Nephron (organoid): ENCODE results near the gene ATXN7L2.
A peak's percentile ranks its signal among the peaks of the same experiment; 100 is the strongest.

Experiments
- H3K27ac Mint-ChIP-seq, 3 experiments: 2 replicates each; pipeline ENCODE4 v1.8.0; 2020; ENCODE audit warnings: mixed read lengths in 3 of 3, mild to moderate bottlenecking in 2 of 3, moderate library complexity in 1 of 3
- H3K27me3 Mint-ChIP-seq: 2 replicates; pipeline ENCODE4 v1.8.0; 2021; ENCODE audit warnings: low read depth, mild to moderate bottlenecking, moderate library complexity, mixed read lengths
- H3K36me3 Mint-ChIP-seq: 2 replicates; pipeline ENCODE4 v1.8.0; 2020; ENCODE audit warnings: low read depth, mixed read lengths
- H3K4me1 Mint-ChIP-seq: 2 replicates; pipeline ENCODE4 v1.8.0; 2020; ENCODE audit warnings: mixed read lengths
- H3K4me3 Mint-ChIP-seq, 3 experiments: 2 replicates each; pipeline ENCODE4 v1.8.0; 2020; ENCODE audit warnings: mild to moderate bottlenecking in 3 of 3, mixed read lengths in 3 of 3, moderate library complexity in 2 of 3
- H3K9me3 Mint-ChIP-seq: 2 replicates; pipeline ENCODE4 v1.8.0; 2020; ENCODE audit warnings: mixed read lengths
- TF ChIP-seq, protein P1 (sequence below), 3 experiments: fragments of 200-600 bp; sonication (generic); IDR thresholded peaks; one replicate each; pipeline ENCODE4 v1.5.0; 2021; ENCODE audit warnings: antibody characterized with exemption in 3 of 3; ENCODE audit not compliant: unreplicated experiment in 3 of 3

Gene ATXN7L2

DNA sequence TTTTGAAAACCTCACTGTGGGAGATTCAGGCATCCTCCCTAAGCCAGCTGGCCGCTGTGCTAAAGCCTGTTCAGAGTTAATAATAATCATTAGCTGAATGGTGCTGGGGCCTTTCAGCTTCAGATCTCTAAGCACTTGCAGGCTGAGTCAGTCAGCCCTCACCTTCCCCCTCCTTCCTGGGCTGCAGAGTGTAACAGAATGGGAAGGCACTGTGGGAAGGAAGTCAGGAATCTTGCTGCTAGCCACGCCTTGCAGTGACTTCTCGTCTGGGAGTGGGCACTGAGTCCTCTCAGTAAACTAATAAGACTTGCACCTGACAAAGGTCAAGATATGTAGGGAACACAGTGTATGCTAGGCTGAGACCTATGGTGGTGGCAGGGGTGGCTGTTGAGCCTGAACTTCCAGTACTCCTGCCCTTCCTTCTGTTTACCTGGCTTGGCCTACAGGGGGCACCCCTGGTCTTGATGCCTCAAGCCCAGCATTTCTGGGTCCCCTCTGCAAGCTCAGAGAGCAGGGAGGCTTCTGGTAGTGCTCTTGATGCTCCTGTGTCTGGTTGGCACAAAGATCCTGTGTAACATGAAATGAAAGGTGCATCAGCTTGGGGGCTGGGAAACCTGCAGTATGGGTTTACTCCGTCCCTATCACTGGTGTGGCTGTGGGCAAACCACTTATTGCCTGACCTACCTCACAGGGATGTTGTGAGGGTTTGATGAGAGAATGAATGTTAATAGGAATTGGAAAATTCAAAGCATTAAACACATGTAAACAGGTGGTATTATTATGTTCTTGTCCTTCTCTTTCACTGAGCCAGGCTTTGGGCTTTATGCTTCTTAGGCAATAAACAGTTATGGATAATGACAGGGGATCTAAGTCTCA is 16.2 kb downstream of the ATXN7L2 start:
- H3K4me1 Mint-ChIP-seq, result peaks cover 74% of the 10 kb centered on the region
- TF ChIP-seq, protein P1, sequence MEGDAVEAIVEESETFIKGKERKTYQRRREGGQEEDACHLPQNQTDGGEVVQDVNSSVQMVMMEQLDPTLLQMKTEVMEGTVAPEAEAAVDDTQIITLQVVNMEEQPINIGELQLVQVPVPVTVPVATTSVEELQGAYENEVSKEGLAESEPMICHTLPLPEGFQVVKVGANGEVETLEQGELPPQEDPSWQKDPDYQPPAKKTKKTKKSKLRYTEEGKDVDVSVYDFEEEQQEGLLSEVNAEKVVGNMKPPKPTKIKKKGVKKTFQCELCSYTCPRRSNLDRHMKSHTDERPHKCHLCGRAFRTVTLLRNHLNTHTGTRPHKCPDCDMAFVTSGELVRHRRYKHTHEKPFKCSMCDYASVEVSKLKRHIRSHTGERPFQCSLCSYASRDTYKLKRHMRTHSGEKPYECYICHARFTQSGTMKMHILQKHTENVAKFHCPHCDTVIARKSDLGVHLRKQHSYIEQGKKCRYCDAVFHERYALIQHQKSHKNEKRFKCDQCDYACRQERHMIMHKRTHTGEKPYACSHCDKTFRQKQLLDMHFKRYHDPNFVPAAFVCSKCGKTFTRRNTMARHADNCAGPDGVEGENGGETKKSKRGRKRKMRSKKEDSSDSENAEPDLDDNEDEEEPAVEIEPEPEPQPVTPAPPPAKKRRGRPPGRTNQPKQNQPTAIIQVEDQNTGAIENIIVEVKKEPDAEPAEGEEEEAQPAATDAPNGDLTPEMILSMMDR (IDR thresholded peaks at IDR 0.05; ENCODE audit: unreplicated experiment in 3 of 3), result peak in 2 of 3 experiments; percentile 31 to 38
- peaks cover 13% of the 10 kb centered on the region for H3K36me3 Mint-ChIP-seq
- no peaks in the 10 kb centered on the region for H3K27me3 Mint-ChIP-seq
- H3K4me3 Mint-ChIP-seq, result peak overlapping the region; percentile 27 to 68 (median 60)
- no peaks in the 10 kb centered on the region for H3K9me3 Mint-ChIP-seq
- peak overlapping the region; percentile 75 to 96 (median 91) for H3K27ac Mint-ChIP-seq

DNA sequence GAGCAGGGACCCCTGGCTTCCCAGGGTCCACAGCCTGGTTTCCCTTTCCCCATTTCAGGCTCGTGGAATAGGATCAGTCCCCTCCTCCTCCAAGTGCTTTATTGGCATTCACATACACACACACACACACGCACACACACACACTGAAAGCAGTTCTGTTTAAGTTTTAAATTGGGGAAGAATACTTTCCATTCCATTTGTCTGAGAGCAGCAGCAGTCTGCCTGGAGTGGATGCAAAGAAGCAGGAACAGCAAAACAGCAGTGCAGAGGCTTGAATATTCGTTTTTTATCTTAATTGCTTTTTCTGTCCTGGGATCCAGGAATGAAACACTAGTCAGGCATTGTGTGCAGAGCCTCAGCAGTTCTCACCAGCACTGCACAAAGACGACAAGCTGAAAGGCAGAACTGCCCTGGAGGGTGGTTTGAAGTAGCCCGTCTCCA is 17.3 kb downstream of the ATXN7L2 start:
- TF ChIP-seq, protein P1 (IDR thresholded peaks at IDR 0.05; ENCODE audit: unreplicated experiment in 3 of 3), result no peak
- H3K27ac Mint-ChIP-seq, result peak overlapping the region; percentile 40 to 91 (median 62)
- H3K4me1 Mint-ChIP-seq, result peaks cover 67% of the 10 kb centered on the region
- no peaks in the 10 kb centered on the region for H3K27me3 Mint-ChIP-seq
- H3K4me3 Mint-ChIP-seq, result peak overlapping the region in 1 of 3 experiments; percentile 17
- no peaks in the 10 kb centered on the region for H3K9me3 Mint-ChIP-seq
- H3K36me3 Mint-ChIP-seq, result peaks cover 9% of the 10 kb centered on the region

DNA sequence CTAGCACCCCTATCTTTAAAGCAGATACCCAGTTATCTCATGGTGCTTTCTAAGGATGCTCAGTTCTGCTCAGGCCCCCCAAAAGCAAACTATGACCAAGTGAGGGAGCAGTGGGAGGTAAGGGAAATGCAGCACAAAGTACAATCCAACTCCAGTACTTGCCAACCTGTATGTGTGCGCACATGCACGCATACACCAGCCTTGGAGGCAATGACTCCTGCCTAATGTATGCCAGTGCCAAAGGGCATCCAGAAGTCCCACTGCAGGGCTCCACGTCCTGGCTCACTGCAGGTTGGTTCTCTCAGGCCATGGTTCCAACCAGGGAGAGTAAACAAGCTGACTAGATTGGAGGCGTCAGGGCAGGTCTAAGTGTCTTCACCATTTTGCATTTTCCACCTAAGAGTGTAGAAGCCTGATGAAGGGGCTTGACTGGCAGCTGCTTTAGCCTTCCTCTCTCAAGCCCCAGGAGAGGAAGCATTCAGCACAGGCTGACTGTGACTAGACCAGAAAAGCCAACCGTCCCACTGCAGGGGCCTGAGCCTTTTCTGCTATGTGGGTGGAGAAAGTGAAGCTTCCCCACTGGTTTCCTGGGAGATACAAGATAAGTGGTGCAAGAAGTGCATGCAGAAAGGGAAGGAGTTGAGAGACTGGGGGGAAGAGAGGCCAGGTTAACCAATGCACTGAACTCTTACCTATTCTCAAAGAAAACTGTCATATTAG is 18.1 kb downstream of the ATXN7L2 start:
- Mint-ChIP-seq H3K27me3 (no peaks in the 10 kb centered on the region), H3K9me3 (no peaks in the 10 kb centered on the region)

DNA sequence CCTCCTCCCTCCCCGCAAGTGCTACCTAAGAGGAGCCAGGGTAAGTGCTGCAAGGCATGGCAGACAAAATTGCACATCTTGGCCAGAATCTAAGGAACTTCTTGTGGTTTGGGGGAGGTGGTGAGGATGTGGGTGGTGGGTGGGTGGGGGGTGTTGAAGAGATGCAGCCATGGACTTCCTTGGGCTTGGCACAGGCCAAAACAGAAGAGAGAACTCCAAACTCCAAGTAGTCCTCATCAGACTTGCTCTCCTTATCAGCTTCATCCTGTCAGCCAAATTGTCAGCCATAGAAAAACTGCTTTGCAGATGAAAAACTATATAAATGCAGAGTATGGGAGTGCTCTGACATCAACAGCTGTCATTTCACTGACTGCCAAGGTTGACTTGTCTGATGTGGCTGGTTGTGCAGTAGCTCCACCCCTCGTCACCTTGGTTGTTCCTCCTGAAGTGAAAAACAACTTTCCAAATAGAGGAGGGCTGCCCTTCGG is 18.7 kb downstream of the ATXN7L2 start:
- Mint-ChIP-seq H3K27ac (no peak overlapping the region), H3K9me3 (no peaks in the 10 kb centered on the region), H3K36me3 (peaks cover 7% of the 10 kb centered on the region), H3K4me1 (peaks cover 55% of the 10 kb centered on the region), H3K4me3 (no peak overlapping the region), H3K27me3 (peaks cover 3% of the 10 kb centered on the region)
- TF ChIP-seq, protein P1 (IDR thresholded peaks at IDR 0.05; ENCODE audit: unreplicated experiment in 3 of 3), result no peak

More for the DNA sequence above, 18.1 kb downstream of the ATXN7L2 start:
- Mint-ChIP-seq H3K36me3 (peaks cover 3% of the 10 kb centered on the region), H3K27ac (no peak overlapping the region), H3K4me3 (no peak overlapping the region), H3K4me1 (peaks cover 58% of the 10 kb centered on the region)
- TF ChIP-seq, protein P1 (IDR thresholded peaks at IDR 0.05; ENCODE audit: unreplicated experiment in 3 of 3), result no peak

DNA sequence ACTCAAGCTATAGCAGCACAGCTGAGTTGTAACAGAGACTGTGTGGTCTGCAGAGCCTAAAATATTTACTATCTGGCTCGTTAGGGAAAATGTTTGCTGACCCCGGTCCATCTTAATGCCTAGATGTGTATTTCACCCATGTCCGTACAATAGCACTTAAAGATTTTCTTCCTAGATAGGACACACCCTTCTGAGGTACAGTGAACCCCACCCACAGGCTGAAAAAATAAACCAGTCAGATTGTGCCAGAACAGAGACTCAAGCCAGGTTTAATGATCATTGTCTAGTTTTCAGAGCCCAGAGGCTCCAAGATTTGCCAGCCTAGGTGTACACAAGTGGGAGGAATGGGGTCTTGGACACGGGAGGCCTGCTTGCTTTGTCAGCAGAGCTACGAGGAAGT is 20.2 kb downstream of the ATXN7L2 start:
- H3K9me3 Mint-ChIP-seq, result no peaks in the 10 kb centered on the region
- H3K36me3 Mint-ChIP-seq, result peaks cover 14% of the 10 kb centered on the region
- TF ChIP-seq, protein P1 (IDR thresholded peaks at IDR 0.05; ENCODE audit: unreplicated experiment in 3 of 3), result no peak
- peaks cover 55% of the 10 kb centered on the region for H3K4me1 Mint-ChIP-seq
- peaks cover 12% of the 10 kb centered on the region for H3K27me3 Mint-ChIP-seq
- H3K27ac Mint-ChIP-seq, result no peak overlapping the region
- no peak overlapping the region for H3K4me3 Mint-ChIP-seq
